Right lobe of liver (tissue), 6 donors: ENCODE measurements around the gene MGRN1. TPM values are rescaled to one million over a fixed set of nuclear protein-coding genes. Genes with fewer than 3 reads are reported as not detected.
A peak's percentile ranks its signal among the peaks of the same experiment; 100 is the strongest.

Experiments
- ATAC-seq, 4 donors: fragments of 200-7000 bp; cut with Tn5 transposase; one replicate each; pipeline ENCODE4 v1.9.1; 2020; ENCODE audit warnings: mild to moderate bottlenecking in 4 of 4, moderate library complexity in 4 of 4
- DNase-seq, 3 donors: peaks; one replicate each; pipeline ENCODE4 v3.0.0-alpha.2; 2020
- H3K27ac ChIP-seq, 3 donors: fragments of 200-600 bp; one replicate each; pipeline ENCODE4 v1.8.0; 2022
- H3K27me3 ChIP-seq, 2 donors: fragments of 200-600 bp; one replicate each; pipeline ENCODE4 v1.8.0; 2022
- H3K36me3 ChIP-seq, 4 donors: fragments of 200-600 bp; sonication (generic) in 1 of 4; one replicate each; pipeline versions ENCODE4 v1.5.1 to v1.8.0; 2017 to 2022; ENCODE audit warnings: control low read depth in 1 of 4
- H3K4me1 ChIP-seq, 4 donors: fragments of 200-600 bp; sonication (generic) in 1 of 4; one replicate each; pipeline versions ENCODE4 v1.5.1 to v1.8.0; 2017 to 2022; ENCODE audit warnings: control low read depth in 1 of 4
- H3K4me3 ChIP-seq, 3 donors: fragments of 200-600 bp; one replicate each; pipeline ENCODE4 v1.8.0; 2022
- H3K9me3 ChIP-seq, 4 donors: fragments of 200-600 bp; sonication (generic) in 1 of 4; one replicate each; pipeline versions ENCODE4 v1.5.1 to v1.8.0; 2017 to 2022; ENCODE audit warnings: control low read depth in 1 of 4
- POLR2A ChIP-seq: fragments of 450-650 bp; IDR thresholded peaks from one replicate; pipeline ENCODE4 v1.6.1; 2017; ENCODE audit warnings: antibody characterized with exemption, mild to moderate bottlenecking
- WGBS: methylation state at CpG from one replicate; pipeline ENCODE4 v1.1.6; 2018; ENCODE audit warnings: low coverage, low lambda C conversion rate; ENCODE audit not compliant: insufficient coverage; ENCODE audit errors: missing lambda C conversion rate; 5-methylcytosine and 5-hydroxymethylcytosine counted together
- intact Hi-C, 2 donors: fragments of 100-400 bp; cut with DNase I; formaldehyde crosslinking; loops; one replicate each; pipeline versions ENCODE4 v1.11.2 to v1.14.1; 2022
- total RNA-seq, 6 experiments: library from RNA; depleted of rRNA in 2 of 6; stranded (reverse); fragments of >200 nt in 2 of 6; fragmentation: NEBNext Ultra II Directional in 3 of 6; extraction: Animal tissue kit (Norgen Biotek cat#: 25700) in 3 of 6; gene quantifications; one replicate each; pipeline versions ENCODE4 v1.1.0 to v1.2.4, GENCODE V29; 2016 to 2023
- TF ChIP-seq, protein P1 (sequence below), 4 donors: fragments of 200-600 bp in 3 of 4; fragments of 450-650 bp in 1 of 4; IDR thresholded peaks; one replicate each; pipeline versions ENCODE4 v1.5.1 to v1.8.0; 2016 to 2022; ENCODE audit warnings: antibody characterized with exemption in 4 of 4, mild to moderate bottlenecking in 2 of 4
- donor health status: DM: no; HTN: yes; CAD: no.
- donor health status: DM: no; HTN: no; CAD: no.
- donor health status: DM: no; HTN: no; CAD: no.
- donor health status: DM: no; HTN: yes; CAD: no.
- donor health status: DM: no; HTN: yes; CAD: no.

MGRN1 gene
- total RNA-seq, 6 experiments from 2014 or later, result 42.5 to 67.3 (median 49.5) TPM

DNA sequence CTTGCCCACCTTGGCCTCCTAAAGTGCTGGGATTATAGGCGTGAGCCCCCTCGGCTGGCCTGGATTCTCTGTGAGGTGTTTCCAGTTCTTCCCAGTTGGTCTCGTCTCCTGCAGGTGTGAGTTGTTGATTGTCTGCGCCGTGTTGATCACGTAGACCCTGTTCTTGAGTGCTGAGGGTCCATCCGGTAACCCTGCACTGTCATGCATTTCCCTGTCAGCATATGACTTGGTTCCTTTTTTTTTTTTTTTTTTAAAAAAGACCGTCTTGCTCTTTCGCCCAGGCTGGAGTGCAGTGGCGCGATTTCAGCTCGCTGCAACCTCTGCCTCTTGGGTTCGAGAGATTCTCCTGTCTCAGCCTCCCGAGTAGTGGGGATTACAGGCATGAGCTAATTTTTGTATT is 17.3 kb downstream of the MGRN1 start:
- DNase-seq (no peak), ATAC-seq (peak in 2 of 4 donors; percentile 26 to 27)
- Histone ChIP-seq H3K9me3 (no peaks in the 10 kb centered on the region), H3K4me1 (no peaks in the 10 kb centered on the region), H3K4me3 (no peak overlapping the region), H3K36me3 (peaks cover 0 to 3% (median 0%) of the 10 kb centered on the region in 4 donors), H3K27ac (no peak overlapping the region), H3K27me3 (no peaks in the 10 kb centered on the region)
- intact Hi-C loops, result no loop called here
- 75% methylated on average over 5 of the region's 14 CpGs for WGBS
- no peak for TF ChIP-seq POLR2A
- TF ChIP-seq, protein P1, sequence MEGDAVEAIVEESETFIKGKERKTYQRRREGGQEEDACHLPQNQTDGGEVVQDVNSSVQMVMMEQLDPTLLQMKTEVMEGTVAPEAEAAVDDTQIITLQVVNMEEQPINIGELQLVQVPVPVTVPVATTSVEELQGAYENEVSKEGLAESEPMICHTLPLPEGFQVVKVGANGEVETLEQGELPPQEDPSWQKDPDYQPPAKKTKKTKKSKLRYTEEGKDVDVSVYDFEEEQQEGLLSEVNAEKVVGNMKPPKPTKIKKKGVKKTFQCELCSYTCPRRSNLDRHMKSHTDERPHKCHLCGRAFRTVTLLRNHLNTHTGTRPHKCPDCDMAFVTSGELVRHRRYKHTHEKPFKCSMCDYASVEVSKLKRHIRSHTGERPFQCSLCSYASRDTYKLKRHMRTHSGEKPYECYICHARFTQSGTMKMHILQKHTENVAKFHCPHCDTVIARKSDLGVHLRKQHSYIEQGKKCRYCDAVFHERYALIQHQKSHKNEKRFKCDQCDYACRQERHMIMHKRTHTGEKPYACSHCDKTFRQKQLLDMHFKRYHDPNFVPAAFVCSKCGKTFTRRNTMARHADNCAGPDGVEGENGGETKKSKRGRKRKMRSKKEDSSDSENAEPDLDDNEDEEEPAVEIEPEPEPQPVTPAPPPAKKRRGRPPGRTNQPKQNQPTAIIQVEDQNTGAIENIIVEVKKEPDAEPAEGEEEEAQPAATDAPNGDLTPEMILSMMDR (IDR thresholded peaks at IDR 0.05), result no peak

DNA sequence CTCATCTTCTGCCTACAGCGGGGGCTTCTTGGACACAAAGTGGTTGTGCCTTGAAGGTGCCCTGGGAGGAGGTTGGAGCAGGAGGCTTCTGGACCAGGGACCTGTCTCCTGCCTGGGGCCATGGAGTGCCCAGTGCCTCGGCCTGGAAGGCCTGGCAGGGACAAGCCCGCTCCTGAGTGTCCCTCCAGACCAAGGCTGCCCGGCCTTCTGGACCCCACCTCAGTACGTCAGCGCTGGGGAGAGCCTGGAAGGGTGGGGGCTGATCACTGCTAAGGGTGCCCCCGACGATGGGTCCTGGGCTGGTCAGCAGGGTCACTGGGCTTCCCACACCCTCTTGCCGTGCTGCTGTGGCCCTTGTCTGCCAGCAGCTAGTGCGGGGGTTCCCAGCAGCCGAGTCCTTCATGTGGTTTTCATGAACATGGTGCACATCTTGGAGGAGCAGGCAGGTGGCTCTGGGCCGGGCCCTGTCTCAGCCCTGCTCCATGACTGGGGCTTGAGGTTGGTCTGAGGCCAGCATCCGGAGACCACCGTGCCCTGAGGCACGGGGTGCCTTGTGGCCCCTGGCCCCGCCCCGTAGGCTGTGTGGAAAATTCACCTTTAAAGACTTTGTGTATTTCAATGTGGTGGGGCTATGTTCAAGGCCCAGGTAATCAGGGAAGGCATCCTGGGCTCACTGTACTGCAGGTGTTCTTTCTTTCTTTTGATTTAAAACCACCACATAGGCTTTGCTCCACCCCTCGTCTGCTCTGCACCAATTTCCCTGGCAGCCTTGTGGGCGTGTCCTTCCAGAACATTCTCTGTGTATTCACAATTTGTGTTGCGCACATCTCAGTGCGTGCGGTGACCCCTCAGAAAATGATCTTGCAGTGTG is 22.4 kb downstream of the MGRN1 start:
- Histone ChIP-seq H3K4me1 (peaks cover 0 to 13% (median 3%) of the 10 kb centered on the region in 4 donors), H3K9me3 (no peaks in the 10 kb centered on the region), H3K27ac (no peak overlapping the region), H3K36me3 (peaks cover 0 to 4% (median 0%) of the 10 kb centered on the region in 4 donors), H3K27me3 (no peaks in the 10 kb centered on the region), H3K4me3 (no peak overlapping the region)
- TF ChIP-seq, protein P1 (IDR thresholded peaks at IDR 0.05), result no peak
- TF ChIP-seq POLR2A, result no peak
- intact Hi-C loops, result no loop called here
- ATAC-seq (no peak), DNase-seq (no peak)
- whole genome bisulfite sequencing, result 98% methylated on average over 4 of the region's 22 CpGs

DNA sequence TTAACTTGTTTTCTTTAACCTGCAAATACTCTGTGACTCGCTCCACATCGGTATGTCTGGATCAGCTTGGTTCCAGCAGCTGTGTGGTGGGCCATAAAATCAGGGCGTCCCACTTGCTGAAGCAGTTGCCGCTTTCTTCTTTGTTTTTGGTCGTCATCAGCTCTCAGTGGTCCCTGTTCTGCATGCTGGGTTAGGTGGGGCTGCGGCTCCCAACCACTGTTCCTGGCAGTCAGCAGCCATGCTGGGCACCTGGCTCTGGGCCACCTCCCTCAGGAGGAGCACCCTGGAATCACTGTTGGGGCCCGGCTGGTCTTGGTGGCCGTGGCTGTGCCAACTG is 23.0 kb downstream of the MGRN1 start:
- H3K9me3 ChIP-seq, result no peaks in the 10 kb centered on the region
- H3K4me3 ChIP-seq, result no peak overlapping the region
- H3K36me3 ChIP-seq, result peaks cover 0 to 8% (median 0%) of the 10 kb centered on the region in 4 donors
- WGBS, result 100% methylated on average over 3 of the region's 8 CpGs
- peaks cover 0 to 17% (median 5%) of the 10 kb centered on the region in 4 donors for H3K4me1 ChIP-seq
- intact Hi-C loops, result no loop called here
- no peak overlapping the region for H3K27ac ChIP-seq
- no peaks in the 10 kb centered on the region for H3K27me3 ChIP-seq
- no peak for DNase-seq
- ATAC-seq, result no peak
- no peak for TF ChIP-seq POLR2A
- TF ChIP-seq, protein P1 (IDR thresholded peaks at IDR 0.05), result no peak

DNA sequence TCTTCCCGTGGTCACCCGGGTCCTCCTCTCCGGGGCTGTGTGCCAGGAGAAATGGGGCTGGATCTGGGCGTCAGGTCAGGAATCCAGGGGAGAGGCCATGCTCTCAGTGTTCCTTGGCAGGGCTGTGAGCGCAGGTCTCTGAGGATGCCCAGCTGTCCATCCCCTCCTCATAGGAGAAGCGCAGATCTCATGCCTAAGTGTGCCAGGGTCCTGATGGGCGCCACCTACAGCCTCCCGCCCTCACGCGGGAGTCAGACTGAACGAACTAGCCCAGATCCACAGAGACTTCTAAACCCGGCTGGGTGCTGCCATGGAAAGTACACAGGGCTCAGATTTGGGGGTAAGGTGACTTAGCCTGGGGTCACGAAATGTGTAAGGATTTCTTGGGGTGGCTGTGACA is 24.3 kb downstream of the MGRN1 start:
- ATAC-seq (no peak), DNase-seq (no peak)
- H3K4me3 ChIP-seq, result no peak overlapping the region
- TF ChIP-seq, protein P1 (IDR thresholded peaks at IDR 0.05), result no peak
- no peak for TF ChIP-seq POLR2A
- H3K9me3 ChIP-seq, result no peaks in the 10 kb centered on the region
- intact Hi-C loops, result no loop called here
- H3K36me3 ChIP-seq, result peaks cover 0 to 10% (median 0%) of the 10 kb centered on the region in 4 donors
- no peak overlapping the region for H3K27ac ChIP-seq
- H3K27me3 ChIP-seq, result no peaks in the 10 kb centered on the region
- WGBS, result 100% methylated on average over 1 of the region's 13 CpGs
- peaks cover 0 to 27% (median 13%) of the 10 kb centered on the region in 4 donors for H3K4me1 ChIP-seq
